Activated naive CD8-positive, alpha-beta T cell treated with anti-CD3 and anti-CD28 coated beads, Interleukin-2, amount 50 U/mL, for 24 hours (primary cell): ENCODE data around the gene ZFP64.
"Not testable (repeated sequence)": the region's sequence is repeated elsewhere in the genome, so short reads cannot be mapped to it uniquely, and the experiment has no call there.

Source experiments
- ATAC-seq: fragments of 150-1000 bp; cut with Tn5 transposase; one replicate; pipeline ENCODE4 v1.10.0; 2021
- DNase-seq: peaks from one replicate; pipeline ENCODE4 v3.0.0; 2021
- H3K27ac Mint-ChIP-seq: one replicate; pipeline ENCODE4 v1.8.0; 2021; ENCODE audit warnings: mild to moderate bottlenecking, mixed read lengths
- H3K27me3 Mint-ChIP-seq: one replicate; pipeline ENCODE4 v1.8.0; 2021; ENCODE audit warnings: mixed read lengths
- H3K36me3 Mint-ChIP-seq: one replicate; pipeline ENCODE4 v1.8.0; 2021; ENCODE audit warnings: low read depth, mixed read lengths
- H3K4me1 Mint-ChIP-seq: one replicate; pipeline ENCODE4 v1.8.0; 2021; ENCODE audit warnings: mixed read lengths
- H3K4me3 Mint-ChIP-seq: one replicate; pipeline ENCODE4 v1.8.0; 2021; ENCODE audit warnings: mild to moderate bottlenecking, moderate library complexity, mixed read lengths
- H3K9me3 Mint-ChIP-seq: one replicate; pipeline ENCODE4 v1.8.0; 2021; ENCODE audit warnings: mixed read lengths

The ZFP64 gene

GRCh38 chr20:52191132-52191915 lies at the start of gene ZFP64:
ZFP64 (minus strand) TSS chr20:52191779; CDS start chr20:52191636, 143 bp downstream.
- peak; percentile 74 for DNase-seq
- Mint-ChIP-seq H3K36me3 (peaks cover 6% of the 10 kb centered on the region), H3K4me1 (peaks cover 24% of the 10 kb centered on the region), H3K27me3 (no peaks in the 10 kb centered on the region), H3K9me3 (no peaks in the 10 kb centered on the region), H3K27ac (peak within 1 kb of the TSS; percentile 91), H3K4me3 (peak within 1 kb of the TSS; percentile 89)
- ATAC-seq = peak; percentile 86

- Mint-ChIP-seq H3K27me3 (peaks cover 4% of the 10 kb centered on the region), H3K4me3 (no peak overlapping the region), H3K36me3 (no peaks in the 10 kb centered on the region), H3K4me1 (peaks cover 7% of the 10 kb centered on the region), H3K27ac (no peak overlapping the region), H3K9me3 (no peaks in the 10 kb centered on the region)
- no peak for ATAC-seq
- DNase-seq = no peak
Measured at GRCh38 chr20:52240802-52241201, 49.2 kb upstream of the ZFP64 start.

DNA sequence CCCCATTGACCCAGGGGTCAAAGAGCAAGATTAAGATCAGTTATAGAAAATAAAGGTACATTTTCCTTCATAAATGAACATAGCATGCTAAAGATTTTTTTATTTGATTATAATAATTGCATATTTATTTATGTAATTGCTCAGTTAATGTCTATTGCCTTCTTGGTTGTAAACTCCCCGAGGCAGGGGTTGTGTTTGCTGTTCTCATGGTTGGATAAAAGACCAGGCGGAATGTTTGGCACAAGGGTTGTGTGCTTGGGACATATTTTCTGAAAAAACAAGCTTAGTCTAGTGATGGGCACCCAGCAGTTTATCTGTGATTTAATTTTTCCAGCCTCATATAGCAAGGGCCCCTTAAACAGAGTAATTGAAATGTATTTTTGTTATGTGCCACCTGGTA lies 47.5 kb upstream of the ZFP64 start:
- Mint-ChIP-seq H3K4me1 (peaks cover 7% of the 10 kb centered on the region), H3K9me3 (no peaks in the 10 kb centered on the region), H3K36me3 (no peaks in the 10 kb centered on the region), H3K4me3 (no peak overlapping the region), H3K27ac (no peak overlapping the region), H3K27me3 (peaks cover 4% of the 10 kb centered on the region)
- ATAC-seq = no peak
- no peak for DNase-seq

DNA sequence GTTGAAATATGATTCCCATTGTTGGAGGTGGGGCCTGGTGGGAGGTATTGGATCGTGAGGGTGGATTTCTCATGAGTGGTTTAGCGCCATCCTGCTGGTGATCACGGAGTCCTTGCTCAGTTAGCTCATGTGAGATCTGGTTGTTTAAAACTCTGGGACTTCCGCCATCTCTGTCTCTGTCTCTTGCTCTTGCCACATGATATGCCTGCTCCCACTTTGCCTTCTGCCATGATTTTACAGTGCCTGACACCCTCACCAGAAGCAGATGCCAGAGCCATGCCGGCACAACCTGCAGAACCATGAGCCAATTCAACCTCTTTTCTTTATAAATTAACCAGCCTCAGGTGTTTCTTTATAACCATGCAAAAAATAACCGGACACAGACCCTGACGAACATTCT lies 44.7 kb upstream of the ZFP64 start:
- Mint-ChIP-seq H3K4me1 (no peaks in the 10 kb centered on the region), H3K9me3 (no peaks in the 10 kb centered on the region), H3K27ac (no peak overlapping the region), H3K36me3 (no peaks in the 10 kb centered on the region), H3K4me3 (no peak overlapping the region), H3K27me3 (peaks cover 4% of the 10 kb centered on the region)
- DNase-seq = no peak
- no peak for ATAC-seq

GRCh38 chr20:52235129-52235528 lies 43.5 kb upstream of the ZFP64 start:
- DNase-seq (no peak), ATAC-seq (no peak)
- Mint-ChIP-seq H3K4me3 (no peak overlapping the region), H3K27ac (no peak overlapping the region), H3K27me3 (peaks cover 4% of the 10 kb centered on the region), H3K36me3 (no peaks in the 10 kb centered on the region), H3K9me3 (no peaks in the 10 kb centered on the region), H3K4me1 (no peaks in the 10 kb centered on the region)

DNA sequence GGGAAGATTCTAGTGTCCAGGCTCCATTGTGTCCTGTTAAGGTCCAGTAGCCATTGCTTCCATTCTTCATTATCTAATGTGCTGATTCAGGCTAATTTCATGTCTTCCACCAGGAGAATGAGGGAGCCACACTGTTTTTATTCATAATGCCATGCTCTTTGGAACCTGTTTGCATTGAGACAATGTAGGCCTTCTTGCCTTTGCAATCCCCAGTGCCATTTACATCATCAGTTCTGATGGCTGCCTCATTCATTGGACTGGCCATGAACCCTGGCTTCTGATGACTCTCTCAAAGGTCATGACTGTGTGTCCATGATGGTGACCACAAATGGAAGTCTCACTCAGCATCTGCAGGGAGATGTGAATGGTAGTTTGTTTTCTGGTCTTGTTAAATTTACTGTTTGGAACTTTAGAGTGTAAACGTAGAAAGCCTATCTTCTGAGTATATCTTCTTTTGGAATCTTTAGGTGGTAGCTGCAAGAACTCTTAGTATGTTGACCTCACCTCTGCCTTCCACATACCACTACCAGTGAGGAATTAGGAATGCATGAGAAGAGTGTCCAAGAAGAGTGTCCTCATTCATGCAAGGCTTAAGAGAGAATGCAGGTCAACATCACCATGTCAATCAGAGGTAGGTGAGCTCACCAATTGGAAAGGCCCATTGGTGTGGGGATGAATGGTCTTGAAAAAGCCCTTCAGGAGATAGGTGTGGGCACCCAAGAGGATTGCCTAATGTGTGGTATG lies 42.9 kb upstream of the ZFP64 start:
- ATAC-seq (no peak), DNase-seq (no peak)
- Mint-ChIP-seq H3K36me3 (no peaks in the 10 kb centered on the region), H3K9me3 (no peaks in the 10 kb centered on the region), H3K27me3 (peaks cover 4% of the 10 kb centered on the region), H3K27ac (no peak overlapping the region), H3K4me3 (no peak overlapping the region), H3K4me1 (no peaks in the 10 kb centered on the region)

DNA sequence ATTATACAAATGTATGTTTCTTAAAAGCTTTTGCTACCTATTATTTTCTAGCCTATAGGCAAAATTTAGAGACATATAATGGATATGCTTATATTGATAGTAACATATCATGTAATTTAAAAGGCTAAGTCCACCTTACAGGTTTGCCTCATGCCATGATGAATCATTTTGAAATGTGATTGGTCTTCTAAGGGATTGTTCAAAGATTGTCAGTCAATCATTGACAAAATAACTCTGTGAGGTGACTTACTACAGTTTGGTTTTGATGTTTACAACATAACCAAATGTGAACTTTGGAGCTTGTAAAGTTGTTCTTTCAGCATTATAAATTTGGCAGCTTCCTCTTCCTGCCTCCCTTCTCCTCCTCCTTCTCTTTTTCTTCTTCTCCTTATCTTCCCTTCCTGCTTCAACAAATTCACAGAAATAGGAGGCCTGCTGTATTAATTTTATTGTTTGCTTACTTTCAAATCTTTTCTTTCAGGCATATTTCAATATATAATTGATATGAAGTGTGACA lies 39.7 kb upstream of the ZFP64 start:
- Mint-ChIP-seq H3K9me3 (no peaks in the 10 kb centered on the region), H3K27ac (no peak overlapping the region), H3K4me1 (no peaks in the 10 kb centered on the region), H3K27me3 (peaks cover 2% of the 10 kb centered on the region), H3K36me3 (no peaks in the 10 kb centered on the region), H3K4me3 (no peak overlapping the region)
- no peak for DNase-seq
- no peak for ATAC-seq

DNA sequence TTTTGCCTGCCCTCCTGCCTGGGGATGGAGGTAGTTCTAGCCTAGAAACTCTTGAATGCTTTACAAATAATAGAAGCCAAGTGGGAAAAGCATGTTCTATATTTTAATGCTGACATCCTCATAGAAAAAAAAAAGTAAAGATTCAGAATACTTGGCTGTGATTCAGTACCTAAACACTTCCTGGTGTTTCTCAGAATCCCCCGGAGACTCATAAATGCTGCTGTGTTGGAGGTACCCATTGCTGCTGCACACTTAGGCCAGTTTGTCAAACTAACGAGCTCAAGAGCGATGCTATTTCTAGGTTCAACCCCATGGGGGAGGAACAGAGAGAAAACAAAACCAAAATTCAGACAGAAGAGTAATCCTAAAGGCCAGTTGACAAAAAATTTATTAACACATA lies 38.8 kb upstream of the ZFP64 start:
- Mint-ChIP-seq H3K9me3 (no peaks in the 10 kb centered on the region), H3K27me3 (peaks cover 7% of the 10 kb centered on the region), H3K27ac (no peak overlapping the region), H3K4me1 (no peaks in the 10 kb centered on the region), H3K4me3 (no peak overlapping the region), H3K36me3 (no peaks in the 10 kb centered on the region)
- no peak for DNase-seq
- no peak for ATAC-seq

- H3K27me3 Mint-ChIP-seq, H3K9me3 Mint-ChIP-seq, H3K4me1 Mint-ChIP-seq, DNase-seq, H3K36me3 Mint-ChIP-seq, H3K4me3 Mint-ChIP-seq, ATAC-seq, H3K27ac Mint-ChIP-seq: not testable (repeated sequence)
Measured at GRCh38 chr20:52229346-52229745, 37.8 kb upstream of the ZFP64 start.

DNA sequence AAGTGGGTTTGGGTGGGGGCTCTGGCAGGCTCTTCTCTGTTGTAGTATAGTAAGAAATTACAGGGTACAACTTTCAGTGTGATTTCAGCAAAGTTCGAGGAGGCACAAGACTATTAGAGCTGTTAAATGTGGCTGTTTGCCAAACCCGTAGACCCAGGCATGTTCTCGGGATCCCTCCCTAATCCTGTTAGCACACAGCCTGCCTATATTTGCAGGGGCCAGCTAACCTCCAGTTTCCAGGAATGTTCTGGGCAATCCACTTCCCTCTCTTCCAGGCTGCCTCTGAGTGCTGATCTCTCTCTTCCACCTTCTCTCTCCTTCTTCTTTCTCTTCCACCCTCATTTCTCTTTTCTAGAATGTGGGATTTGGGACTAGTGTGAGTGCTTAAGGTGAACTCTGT lies 34.8 kb upstream of the ZFP64 start:
- Mint-ChIP-seq H3K4me1 (no peaks in the 10 kb centered on the region), H3K4me3 (no peak overlapping the region), H3K27ac (no peak overlapping the region), H3K36me3 (peaks cover 4% of the 10 kb centered on the region), H3K27me3 (peaks cover 8% of the 10 kb centered on the region), H3K9me3 (peaks cover 4% of the 10 kb centered on the region)
- DNase-seq = no peak
- no peak for ATAC-seq

- Mint-ChIP-seq H3K36me3 (peaks cover 6% of the 10 kb centered on the region), H3K27me3 (peaks cover 8% of the 10 kb centered on the region), H3K4me3 (no peak overlapping the region), H3K4me1 (no peaks in the 10 kb centered on the region), H3K9me3 (peaks cover 7% of the 10 kb centered on the region), H3K27ac (no peak overlapping the region)
- DNase-seq (no peak), ATAC-seq (no peak)
Measured at GRCh38 chr20:52224920-52225319, 33.3 kb upstream of the ZFP64 start.

DNA sequence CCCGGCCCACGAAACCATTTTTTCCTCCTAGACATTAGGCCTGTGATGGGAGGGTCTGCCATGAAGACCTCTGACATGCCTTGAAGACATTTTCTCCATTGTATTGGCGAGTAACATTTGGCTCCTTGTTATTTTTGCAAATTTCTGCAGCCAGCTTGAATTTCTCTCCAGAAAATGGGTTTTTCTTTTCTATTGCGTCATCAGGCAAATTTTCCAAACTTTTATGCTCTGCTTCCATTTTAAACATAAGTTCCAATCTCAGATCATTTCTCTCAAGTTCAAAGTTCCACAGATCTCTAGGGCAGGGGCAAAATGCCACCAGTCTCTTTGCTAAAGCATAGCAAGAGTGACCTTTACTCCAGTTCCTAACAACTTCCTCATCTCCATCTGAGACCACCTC lies 29.8 kb upstream of the ZFP64 start:
- peaks cover 25% of the 10 kb centered on the region for H3K9me3 Mint-ChIP-seq
- not testable (repeated sequence) for DNase-seq, ATAC-seq, H3K4me1 Mint-ChIP-seq, H3K27ac Mint-ChIP-seq, H3K36me3 Mint-ChIP-seq, H3K4me3 Mint-ChIP-seq
- H3K27me3 Mint-ChIP-seq = peaks cover 15% of the 10 kb centered on the region

DNA sequence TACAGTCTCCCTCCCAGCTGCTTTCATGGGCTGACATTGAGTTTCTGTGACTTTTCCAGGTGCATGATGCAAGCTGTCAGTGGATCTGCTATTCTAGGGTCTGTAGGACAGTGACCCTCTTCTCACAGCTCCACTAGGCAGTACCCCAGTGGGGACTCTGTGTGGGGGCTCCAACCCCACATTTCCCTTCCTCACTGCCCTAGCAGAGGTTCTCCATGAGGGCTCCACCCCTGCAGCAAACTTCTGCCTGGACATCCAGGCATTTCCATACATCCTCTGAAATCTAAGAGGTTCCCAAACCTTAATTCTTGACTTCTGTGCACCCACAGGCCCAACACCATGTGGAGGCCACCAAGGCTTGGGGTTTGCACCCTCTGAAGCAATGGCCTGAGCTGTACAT lies 29.3 kb upstream of the ZFP64 start:
- not testable (repeated sequence) for H3K36me3 Mint-ChIP-seq, H3K4me1 Mint-ChIP-seq, ATAC-seq, H3K4me3 Mint-ChIP-seq, H3K27ac Mint-ChIP-seq, DNase-seq
- Mint-ChIP-seq H3K9me3 (peaks cover 25% of the 10 kb centered on the region), H3K27me3 (peaks cover 12% of the 10 kb centered on the region)

GRCh38 chr20:52219441-52219840 lies 27.9 kb upstream of the ZFP64 start:
- Mint-ChIP-seq H3K27me3 (peaks cover 12% of the 10 kb centered on the region), H3K27ac (no peak overlapping the region), H3K9me3 (peaks cover 25% of the 10 kb centered on the region), H3K4me1 (no peaks in the 10 kb centered on the region), H3K36me3 (peaks cover 6% of the 10 kb centered on the region), H3K4me3 (no peak overlapping the region)
- ATAC-seq = no peak
- DNase-seq = no peak
